Kidney epithelial cell (primary cell): ENCODE data around the gene SPINK7. TPM values are rescaled to one million over a fixed set of nuclear protein-coding genes. Genes with fewer than 3 reads are reported as not detected.

Experiments
- DNase-seq: peaks from one replicate; pipeline ENCODE4 v3.0.0-alpha.2; 2010; ENCODE audit warnings: low read depth
- H3K27me3 ChIP-seq: 2 replicates; pipeline ENCODE4 v1.6.0; 2011; ENCODE audit warnings: low read length; ENCODE audit not compliant: control insufficient read depth, insufficient read depth
- H3K36me3 ChIP-seq: 2 replicates; pipeline ENCODE4 v1.5.1; 2011; ENCODE audit warnings: low read length; ENCODE audit not compliant: control insufficient read depth, insufficient read depth
- H3K4me3 ChIP-seq: 2 replicates; pipeline ENCODE4 v1.5.1; 2011; ENCODE audit warnings: low read depth, mild to moderate bottlenecking, control low read depth, low read length
- total RNA-seq: library from RNA; depleted of rRNA; stranded (reverse); fragments of >200 nt; gene quantifications from 2 replicates; pipeline ENCODE4 v1.2.3, GENCODE V29; 2015
- TF ChIP-seq, protein P1 (sequence below): IDR thresholded peaks from 2 replicates; pipeline ENCODE4 v1.5.1; 2011; ENCODE audit warnings: mild to moderate bottlenecking, moderate library complexity, low read length, control low read depth, inconsistent platforms; ENCODE audit not compliant: insufficient read depth, poor library complexity, severe bottlenecking

Gene SPINK7
- total RNA-seq, 1 donor from 2014 or later, result not detected

DNA sequence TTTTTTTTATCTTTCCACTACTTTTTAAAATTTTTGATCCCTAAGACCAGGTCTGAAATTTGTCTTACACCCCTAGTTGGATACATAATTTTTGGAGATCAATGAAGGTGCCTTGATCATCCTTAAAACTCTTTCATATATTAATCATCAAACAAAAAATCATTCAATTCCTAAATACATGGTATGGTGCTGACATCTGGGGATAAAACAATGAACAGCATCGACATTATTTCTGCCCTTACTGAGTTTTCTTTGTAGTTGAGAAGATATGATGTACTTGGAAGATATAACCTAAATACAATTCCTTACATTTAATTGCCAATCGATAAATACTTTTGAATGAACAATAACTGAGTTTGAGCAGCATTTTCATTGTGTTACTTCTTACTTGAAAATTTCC, 41.4 kb downstream of the SPINK7 start:
- Histone ChIP-seq H3K36me3 (no peaks in the 10 kb centered on the region), H3K27me3 (no peaks in the 10 kb centered on the region), H3K4me3 (no peak overlapping the region)
- TF ChIP-seq, protein P1, sequence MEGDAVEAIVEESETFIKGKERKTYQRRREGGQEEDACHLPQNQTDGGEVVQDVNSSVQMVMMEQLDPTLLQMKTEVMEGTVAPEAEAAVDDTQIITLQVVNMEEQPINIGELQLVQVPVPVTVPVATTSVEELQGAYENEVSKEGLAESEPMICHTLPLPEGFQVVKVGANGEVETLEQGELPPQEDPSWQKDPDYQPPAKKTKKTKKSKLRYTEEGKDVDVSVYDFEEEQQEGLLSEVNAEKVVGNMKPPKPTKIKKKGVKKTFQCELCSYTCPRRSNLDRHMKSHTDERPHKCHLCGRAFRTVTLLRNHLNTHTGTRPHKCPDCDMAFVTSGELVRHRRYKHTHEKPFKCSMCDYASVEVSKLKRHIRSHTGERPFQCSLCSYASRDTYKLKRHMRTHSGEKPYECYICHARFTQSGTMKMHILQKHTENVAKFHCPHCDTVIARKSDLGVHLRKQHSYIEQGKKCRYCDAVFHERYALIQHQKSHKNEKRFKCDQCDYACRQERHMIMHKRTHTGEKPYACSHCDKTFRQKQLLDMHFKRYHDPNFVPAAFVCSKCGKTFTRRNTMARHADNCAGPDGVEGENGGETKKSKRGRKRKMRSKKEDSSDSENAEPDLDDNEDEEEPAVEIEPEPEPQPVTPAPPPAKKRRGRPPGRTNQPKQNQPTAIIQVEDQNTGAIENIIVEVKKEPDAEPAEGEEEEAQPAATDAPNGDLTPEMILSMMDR, result no peak
- no peak for DNase-seq

DNA sequence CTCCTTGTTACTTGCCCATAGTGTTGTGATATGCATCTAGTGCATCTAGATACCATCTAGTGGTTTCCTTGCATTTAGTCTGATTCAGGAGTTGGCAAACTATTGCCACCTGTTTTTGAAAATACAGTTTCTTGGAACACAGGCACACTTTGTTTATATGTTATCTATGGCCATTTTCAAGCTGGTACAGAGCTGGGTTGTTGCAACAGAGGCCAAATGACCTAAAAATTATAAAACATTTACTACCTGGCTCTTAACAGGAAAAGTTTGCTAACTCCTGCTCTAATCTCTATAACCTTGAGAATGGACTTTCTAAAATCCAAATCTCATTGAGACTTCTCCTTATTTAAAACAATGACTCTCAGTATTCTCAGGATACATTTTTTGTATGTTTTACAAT, 52.1 kb downstream of the SPINK7 start:
- no peaks in the 10 kb centered on the region for H3K27me3 ChIP-seq
- no peak for DNase-seq
- H3K36me3 ChIP-seq, result no peaks in the 10 kb centered on the region
- no peak overlapping the region for H3K4me3 ChIP-seq
- TF ChIP-seq, protein P1, result no peak

Other genes with a start within 250 kb of the SPINK7 start
- 0.04 and 5.6 TPM in 2 replicates for gene SPINK5, start 248.4 kb upstream of the SPINK7 start, total RNA-seq
- not detected in 2 replicates for gene SPINK14, start 143.9 kb upstream of the SPINK7 start, total RNA-seq
- gene SPINK6, start 109.4 kb upstream of the SPINK7 start, total RNA-seq, result not detected in 2 replicates
- gene MARCOL, start 73.9 kb upstream of the SPINK7 start, total RNA-seq, result not detected in 2 replicates
- not detected in 2 replicates for gene SPINK13, start 43.6 kb upstream of the SPINK7 start, total RNA-seq
- gene SPINK9, start 23.1 kb downstream of the SPINK7 start, total RNA-seq, result not detected in 2 replicates
- 33.1 and 34.5 TPM in 2 replicates for gene FBXO38, start 71.5 kb downstream of the SPINK7 start, total RNA-seq